HK-2 (cell line): Measurements from ENCODE around the gene MGME1.
A peak's percentile ranks its signal among the peaks of the same experiment; 100 is the strongest.

ENCODE experiments used
- DNase-seq: peaks from one replicate; pipeline ENCODE4 v3.0.0-alpha.2; 2018; ENCODE audit not compliant: unreplicated experiment

MGME1 gene

DNA sequence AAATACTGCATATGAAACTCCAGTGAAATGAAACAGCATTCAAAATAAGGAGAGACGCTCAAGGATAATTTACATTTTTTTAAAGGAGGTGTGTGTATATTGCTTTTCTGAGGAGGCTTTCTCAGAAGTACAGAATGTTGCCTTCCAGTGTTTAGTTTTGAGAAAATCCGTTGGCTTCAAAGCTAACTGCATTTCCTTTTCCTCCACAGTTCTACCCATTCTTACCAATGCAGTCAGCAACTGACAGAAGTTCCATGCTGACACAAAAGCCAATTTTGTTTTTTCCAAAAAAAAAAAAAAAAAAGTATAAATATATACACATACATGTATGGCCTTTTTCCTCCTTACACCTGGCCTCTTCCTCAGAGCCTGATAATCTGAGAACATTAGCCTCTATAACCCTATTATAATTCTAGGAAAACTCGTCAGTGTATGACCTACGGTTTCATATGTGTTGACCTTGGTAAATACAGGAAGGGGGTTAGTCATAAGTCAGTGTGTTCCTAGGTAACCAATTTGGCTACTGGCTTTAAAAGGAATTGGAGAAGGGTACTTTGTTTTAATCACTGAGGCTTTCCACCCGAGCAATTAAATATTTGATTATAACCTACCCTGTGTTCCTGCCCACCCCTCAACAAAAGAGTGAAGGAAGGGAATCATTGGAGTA lies 24.2 kb downstream of the MGME1 start:
- DNase-seq, result no peak

DNA sequence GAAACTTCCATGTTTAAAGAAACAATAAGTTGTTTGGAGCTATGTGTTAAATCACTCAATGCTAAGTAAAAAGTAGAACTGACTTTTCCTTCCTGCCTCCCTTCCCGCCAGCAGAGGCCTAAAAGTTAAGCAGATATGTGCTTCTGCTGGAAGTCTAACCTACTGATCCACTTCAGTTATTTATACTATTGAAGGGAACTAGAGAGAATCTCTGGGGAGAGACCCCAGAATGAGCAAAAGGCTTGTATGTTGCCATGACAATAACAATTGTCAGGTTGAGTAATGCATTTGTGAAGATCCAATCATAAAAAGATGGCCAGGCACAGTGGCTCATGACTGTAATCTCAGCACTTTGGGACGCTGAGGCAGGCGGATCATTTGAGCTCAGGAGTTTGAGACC lies 24.7 kb downstream of the MGME1 start:
- no peak for DNase-seq

DNA sequence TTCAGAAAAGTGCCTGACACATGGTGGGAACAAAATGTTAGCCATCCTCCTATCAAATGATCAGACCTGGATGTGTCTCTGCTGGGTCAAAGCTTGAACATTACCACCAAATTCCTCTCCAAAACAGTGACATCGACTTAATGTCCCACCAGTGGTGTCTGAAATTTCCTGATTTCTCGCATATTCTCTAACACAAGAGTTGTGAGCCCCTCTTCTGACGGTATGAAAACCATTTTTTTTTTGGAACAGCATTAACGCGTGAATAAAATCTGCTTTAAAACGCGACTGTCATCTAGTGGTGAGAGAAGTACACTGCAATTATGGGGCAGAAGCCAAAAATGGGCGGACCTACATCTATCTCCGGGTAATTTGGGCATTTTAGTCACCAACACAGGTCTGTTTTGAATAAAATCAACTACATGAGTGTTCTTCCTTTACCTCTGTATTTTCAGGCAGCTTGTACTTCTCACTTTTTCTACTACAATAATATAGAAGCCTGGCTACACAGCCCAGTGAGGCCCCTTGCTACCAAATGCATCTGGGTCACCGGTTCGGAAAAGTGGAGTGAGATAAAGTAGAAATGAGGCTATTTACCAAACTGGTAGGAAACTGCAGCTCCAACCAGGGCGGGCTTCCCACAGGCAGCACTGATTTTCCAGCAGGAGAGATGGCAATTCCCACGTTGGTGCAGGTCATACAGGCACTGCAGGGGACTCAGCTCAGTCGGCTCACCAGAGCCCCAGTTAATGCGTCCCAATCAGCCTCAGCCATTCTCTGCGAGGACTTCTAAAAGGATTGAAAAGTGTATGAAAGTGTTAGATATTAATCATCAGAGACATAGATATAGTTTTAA lies 27.4 kb downstream of the MGME1 start:
- peak; percentile 20 for DNase-seq

DNA sequence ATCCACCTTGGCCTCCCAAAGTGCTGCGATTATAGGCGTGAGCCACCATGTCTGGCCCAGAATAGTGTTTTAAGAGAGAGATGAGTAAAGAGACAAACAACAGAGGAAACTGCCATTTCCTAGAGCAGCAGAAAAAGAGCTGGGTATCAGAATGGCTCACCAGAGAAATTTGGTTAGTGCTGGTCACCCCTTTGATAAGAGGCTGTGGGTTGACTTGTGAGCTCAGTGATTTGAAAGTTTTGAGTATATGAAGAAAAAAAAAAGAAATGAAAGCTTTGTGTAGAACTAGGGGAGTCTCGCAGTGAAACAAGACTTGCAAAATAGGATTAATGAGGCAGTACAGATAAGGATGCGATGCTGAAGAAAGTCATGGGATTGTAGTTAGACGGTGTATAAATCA lies 29.6 kb downstream of the MGME1 start:
- DNase-seq, result no peak

DNA sequence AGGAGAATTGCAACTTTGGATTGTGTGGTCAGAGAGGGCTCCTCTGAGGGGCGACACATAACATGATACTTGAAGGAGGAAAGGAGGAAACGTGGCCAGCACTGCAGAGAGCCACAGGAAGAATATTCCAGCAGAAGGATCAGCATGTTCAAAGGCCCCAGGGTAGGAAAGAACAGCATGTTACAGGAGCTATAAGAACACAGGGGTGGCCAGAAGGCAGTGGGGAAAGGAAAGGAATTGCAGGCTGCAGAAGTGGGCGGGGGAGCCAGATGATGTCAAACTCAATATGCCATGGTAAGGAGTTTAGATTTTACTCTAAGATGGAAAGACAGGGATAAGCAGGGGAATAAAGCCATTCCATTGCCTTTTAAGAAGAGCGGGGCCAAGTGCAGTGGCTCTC lies 30.7 kb downstream of the MGME1 start:
- DNase-seq, result no peak

DNA sequence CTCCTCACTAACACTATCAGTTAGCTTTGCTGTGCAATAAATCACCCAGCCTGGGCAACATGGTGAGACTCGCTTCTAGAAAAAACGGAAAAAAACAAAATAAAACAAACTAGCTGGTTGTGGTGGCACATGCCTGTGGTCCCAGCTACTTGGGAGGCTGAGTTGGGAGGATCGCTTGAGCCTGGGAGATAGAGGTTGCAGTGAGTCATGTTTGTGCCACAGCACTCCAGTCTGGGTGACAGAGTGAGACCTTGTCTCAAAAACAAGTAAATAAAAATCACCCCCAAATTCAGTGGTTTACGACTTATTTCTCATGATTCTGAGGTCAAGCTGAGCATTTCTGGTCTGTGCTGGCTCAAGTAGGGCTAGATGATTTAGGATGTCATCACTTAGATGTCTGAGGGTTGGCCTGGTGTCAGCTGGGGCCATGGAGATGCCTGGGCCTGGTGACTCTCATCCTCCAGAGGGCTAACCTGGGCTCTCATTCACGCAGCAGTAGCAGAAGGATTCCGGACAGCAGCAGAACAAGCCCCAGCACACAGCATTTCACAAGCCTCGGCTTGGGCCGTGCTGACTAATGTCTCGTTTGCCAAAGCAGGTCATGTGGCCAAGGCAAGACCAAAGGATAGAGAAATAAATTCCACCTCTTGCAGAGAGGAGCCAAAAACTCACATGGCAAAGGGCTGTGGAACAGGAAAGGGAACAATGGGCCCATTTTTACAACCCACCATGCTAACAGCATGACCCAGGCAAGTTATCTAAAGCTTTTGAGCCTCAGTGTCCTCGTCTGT lies 32.5 kb downstream of the MGME1 start:
- peak; percentile 28 for DNase-seq

DNA sequence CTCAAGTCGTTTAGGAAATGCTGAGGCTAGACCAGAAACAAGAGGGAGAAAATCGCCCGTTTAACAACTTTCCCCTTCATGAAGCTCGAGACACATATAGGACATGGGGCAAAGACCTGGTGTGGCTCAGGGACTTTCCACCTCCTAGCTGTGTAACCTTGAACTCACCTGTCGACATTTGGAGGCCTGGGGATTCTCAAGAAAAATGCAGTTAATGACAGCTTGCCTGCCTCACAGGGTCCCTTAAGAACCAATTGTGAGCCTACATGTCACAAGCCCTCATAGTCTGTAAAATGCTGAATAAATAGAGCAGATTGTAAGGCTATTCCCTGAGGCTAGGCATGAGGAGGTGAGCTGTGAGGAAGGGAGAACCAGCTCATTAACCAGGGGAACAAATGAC lies 35.1 kb downstream of the MGME1 start:
- DNase-seq, result no peak

DNA sequence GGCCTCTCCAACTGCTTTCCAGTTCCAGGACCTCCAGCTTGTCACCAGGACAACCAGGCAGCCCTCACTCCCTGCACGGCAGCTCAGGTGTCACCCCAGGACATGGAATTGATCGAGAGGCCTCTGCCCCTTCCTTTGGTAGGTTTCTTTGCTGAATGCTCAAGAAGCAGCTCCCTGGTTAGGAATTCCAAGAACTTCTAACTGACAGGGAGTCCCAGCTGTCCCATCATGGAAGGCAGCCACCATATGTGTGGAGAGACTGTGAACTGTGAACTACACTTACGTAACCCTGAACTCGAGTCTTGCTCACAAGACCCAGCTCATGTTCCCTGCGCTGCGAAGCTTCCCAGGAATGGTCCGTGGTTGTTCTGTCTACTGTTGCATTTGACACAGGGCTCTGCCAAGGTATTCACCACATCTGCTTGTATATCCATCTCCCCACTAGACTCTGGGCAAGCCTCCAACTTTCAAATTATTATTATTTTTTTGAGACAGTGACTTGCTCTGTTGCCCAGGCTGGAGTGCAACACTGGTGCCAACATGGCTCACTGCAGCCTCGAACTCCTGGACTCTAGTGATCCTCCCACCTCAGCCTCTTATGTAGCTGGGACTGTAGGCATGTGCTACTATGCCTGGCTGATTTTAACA lies 35.7 kb downstream of the MGME1 start:
- DNase-seq, result no peak

DNA sequence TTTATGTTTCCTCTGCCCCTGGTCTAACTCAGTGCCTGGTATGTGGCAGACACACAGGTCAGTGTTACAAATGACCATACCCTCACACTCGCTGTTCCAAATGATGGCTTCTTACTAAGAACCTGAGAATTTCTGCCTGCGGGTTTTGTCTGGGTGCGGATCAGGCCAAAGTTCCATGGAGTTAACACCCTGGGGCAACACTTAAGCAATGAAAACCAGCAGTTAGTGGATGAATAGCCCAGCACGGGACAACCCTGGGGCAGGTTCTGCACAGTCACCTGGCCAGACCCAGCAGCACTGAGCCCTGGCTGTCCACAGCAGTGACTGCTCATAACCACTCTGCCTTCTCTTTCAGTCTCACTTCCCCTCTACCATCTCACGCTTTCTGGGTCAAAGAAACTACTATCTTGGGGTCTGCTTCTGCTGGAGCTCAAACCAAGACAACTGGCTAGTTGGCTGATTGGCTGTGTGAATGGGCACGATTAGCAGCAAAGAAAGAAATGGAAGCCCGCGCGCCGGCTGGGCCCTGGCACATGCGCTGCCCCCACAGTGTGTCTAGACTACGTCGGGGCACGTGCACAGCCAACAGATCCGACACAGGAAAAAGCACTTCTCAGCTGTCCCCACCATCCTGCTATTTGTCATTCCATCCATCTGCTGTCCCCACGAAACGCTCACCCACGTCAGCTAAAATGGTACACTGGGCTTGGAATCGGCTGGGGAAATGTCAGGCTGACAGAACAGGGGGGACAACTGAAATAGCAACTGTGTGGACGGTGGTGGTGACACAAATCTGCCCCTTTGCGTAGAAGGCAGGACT lies 36.6 kb downstream of the MGME1 start:
- DNase-seq, result no peak

DNA sequence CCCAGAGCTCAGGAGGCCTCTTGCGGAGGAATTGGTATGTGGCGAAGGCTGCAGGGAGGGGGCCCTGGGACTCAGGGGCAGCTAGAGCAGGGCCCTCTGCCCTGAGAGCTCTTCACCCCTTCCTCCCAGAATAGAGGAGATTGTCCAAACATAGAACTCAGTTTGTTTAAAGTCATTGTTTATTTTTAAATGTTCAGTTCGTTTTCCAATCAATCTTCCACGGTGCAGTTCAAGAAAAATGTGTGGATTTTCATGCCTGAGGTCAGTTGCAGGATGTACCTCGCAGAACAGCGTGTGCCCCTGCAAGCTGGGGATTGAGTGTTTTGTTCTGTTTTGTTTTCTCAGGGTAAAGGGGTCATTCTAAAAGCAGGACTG lies 37.2 kb downstream of the MGME1 start:
- DNase-seq, result no peak

DNA sequence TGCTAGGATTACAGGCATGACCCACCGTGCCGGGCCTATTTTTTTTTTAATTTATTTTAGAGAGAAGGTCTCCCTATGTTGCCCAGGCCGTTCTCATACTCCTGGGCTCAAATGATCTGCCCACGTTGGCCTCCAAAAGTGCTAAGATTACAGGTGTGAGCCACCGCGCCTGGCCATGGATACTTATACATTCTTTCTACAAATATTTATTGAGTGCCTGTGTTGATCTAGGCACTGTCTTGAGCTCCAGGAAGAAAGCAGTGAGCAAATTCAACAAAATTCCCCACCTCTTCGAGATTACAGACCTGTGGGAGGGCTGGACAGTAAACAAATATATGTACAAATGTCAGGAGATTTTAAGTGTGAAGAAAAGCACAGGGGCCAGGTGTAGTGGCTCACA lies 37.9 kb downstream of the MGME1 start:
- no peak for DNase-seq

DNA sequence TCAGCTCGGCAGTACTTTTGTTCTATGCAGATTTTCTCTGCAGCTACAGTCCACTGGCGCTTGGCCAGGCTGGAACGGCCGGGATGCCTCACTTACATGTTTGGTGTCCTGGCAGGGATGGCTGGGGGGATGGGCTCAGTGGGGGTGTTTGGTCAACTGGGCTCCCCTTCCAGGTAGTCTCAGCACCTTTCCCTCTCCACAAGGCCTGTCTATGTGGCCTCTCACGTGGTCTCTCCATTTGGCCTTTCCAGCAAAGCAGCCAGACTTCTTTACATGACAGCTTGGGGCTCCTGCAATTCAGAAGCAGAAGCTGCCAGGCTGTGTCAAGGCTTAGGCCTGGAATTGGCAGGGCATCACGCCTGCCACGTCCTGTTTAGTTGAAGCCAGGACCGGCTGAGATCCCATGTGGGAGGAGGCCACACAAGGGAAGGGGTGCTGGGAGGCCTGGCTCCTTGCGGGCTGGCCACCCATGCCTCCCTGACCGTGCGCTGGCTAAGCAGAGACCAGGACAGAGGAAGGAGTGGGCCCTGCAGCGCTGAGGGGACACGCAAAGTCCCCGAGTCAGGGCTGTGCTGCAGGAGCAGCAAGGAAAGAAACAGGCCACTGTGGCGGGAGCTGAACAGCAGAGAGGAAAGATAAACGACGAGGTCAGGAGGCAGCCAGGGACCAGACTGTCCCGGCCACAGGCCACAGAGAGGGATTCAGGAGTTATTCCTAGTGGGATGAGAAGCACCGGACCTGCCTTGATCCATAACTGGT lies 38.9 kb downstream of the MGME1 start:
- no peak for DNase-seq

DNA sequence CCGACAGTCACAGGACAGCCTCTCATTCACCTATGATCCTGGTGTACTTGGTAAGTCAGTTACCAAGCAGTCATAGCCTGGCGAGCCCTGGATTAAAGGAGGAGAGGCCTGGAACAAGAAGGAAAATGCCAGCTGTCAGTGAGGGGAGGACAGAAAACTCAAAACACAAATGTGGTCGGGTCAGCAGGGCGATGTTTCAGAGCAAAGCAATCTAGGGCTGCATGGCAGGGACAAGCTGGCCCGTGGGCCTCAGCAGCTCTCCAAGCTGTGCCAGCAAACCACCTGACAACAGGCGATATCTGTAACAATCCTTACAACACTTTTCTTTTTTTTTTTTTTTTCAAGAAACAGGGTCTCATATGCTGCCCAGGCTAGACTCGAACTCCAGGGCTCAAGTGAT lies 40.3 kb downstream of the MGME1 start:
- no peak for DNase-seq

DNA sequence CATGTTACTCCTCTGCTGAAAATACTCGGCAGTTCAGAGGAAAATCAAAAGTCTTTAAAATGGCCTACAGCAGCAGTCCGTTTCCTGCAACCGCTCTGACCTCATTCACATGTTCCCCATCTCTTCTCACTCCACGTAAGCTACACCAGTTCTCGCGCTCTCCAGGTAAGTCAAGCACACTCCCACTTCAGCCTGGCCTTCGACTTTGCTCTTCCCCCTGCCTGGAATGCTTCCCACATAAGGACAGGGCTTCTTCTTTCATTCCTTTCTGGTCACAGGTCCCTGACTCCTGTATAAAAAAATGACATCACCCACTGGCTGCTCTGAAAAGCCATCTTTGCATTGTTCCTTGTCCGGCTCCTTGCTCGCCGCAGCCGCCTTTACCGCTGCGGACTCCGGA lies 42.7 kb downstream of the MGME1 start:
- DNase-seq, result no peak

DNA sequence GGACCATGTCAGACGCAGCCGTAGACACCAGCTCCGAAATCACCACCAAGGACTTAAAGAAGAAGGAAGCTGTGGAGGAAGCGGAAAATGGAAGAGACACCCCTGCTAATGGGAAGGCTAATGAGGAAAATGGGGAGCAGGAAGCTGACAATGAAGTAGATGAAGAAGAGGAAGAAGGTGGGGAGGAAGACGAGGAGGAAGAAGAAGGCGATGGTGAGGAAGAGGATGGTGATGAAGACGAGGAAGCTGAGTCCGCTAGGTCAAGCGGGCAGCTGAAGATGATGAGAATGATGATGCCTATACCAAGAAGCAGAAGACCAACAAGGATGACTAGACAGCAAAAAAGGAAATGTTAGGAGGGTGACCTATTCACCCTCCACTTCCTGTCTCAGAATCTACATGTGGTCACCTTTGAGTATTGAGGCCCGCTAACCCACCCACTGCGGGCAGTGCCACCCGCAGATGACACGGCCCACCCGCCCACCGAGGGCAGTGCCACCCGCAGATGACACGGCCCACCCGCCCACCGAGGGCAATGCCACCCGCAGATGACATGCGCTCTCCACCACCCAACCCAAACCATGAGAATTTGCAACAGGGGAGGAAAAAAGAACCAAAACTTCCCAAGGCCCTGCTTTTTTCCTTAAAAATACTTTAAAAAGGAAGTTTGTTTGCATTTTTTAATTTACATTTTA lies 43.3 kb downstream of the MGME1 start:
- no peak for DNase-seq

DNA sequence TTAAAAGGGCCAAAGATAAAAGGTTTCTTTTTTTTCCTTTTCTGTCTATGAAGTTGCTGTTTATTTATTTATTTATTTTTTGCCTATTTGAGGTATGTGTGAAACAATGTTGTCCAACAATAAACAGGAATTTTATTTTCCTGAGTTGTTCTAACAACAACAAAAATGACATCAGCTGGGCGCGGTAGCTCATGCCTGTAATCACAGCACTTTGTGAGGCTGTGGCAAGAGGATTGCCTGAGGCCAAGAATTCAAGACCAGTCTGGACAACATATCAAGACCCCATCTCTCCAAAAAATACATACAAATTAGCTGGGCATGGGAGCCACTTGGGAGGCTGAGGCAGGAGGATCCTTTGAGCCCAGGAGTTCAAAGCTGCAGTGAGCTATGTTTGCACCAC lies 44.1 kb downstream of the MGME1 start:
- no peak for DNase-seq

DNA sequence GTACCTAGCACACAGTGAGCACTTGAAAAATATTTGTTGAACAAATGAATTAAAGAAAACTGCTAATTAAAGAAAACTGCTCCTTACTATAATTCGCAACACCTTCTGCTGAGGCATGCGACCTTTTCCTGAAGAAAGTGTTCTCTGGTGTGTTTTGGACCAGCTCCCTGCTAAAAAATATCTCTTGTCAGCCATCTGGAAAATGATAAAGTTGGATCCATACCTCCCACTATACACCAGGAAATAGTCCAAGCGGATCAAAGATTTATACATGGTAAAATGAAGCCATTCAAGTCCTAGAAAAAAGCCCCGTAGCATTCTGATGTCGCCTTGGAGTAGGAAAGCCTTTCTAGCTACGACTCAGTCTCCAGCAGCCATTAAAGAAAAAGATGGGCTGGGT lies 45.6 kb downstream of the MGME1 start:
- DNase-seq, result no peak

DNA sequence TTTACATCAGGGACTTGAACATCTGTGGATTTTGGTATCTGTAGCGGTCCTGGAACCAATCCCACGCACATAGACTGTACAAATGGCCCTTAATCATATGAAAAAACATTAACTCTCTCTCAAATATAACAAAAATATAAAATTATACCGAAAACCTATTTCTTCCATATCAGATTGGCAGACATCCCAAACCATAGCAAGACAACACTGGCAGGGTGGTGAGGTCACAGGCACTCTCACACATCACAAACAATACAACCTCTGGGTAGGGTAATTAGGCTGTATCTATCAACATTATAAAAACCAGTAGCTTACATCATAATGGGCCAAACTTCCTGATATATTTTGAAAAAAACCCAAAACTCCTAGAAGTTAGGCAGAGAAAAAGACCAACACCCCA lies 48.0 kb downstream of the MGME1 start:
- DNase-seq, result no peak

DNA sequence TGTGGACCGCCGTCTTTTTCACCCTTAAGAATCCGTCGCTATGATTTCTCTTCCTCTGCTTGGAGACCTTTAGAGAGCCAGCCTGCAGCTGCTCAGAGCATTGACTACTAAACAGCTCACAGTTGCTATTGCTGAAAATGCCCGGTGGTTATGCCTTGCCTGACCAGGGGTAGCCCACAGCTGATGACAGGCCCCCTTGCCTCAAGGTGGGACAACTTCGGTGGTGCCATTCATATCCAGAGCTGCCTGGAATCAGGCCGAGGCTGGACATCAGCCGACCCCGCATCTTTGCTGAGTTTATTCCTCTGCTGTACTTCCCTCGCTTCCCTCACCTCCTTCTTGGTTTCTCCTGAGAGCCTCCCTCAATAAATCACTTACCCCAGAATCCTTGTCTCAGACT lies 49.3 kb downstream of the MGME1 start:
- no peak for DNase-seq

DNA sequence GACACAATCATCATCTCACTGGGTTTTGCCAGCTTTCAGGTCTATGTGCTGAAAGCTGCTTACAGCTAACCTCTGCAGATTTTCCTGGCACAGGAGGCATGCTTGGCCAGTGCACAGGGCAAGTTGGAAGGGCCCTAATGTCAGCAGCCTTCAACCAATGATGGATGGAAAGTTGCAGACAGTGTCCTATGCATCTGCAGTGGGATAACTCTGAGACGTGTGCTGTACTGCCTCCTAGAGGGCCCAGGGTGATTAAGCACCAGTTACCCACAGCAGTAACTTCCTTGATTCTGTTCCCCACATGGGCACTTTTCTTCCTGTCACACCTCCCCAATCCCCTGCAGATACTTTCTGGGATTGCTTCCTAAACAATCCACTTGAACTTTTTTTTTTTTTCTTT lies 50.2 kb downstream of the MGME1 start:
- no peak for DNase-seq
